Hepatocyte (in vitro differentiated cells): ENCODE measurements around the gene SLC39A1. TPM values are rescaled to one million over a fixed set of nuclear protein-coding genes. Genes with fewer than 3 reads are reported as not detected.

Experiments used
- DNase-seq: peaks from one replicate; pipeline ENCODE4 v3.0.0-alpha.2; 2016; ENCODE audit warnings: low spot score
- H2AFZ ChIP-seq: fragments of 200-600 bp; sonication (generic); 2 replicates; pipeline ENCODE4 v1.6.0; 2016; ENCODE audit warnings: antibody characterized with exemption, mild to moderate bottlenecking
- H3K27ac ChIP-seq: fragments of 200-600 bp; sonication (generic); 2 replicates; pipeline ENCODE4 v1.5.1; 2016; ENCODE audit warnings: mild to moderate bottlenecking
- H3K27me3 ChIP-seq: fragments of 200-600 bp; sonication (generic); 2 replicates; pipeline ENCODE4 v1.6.1; 2016
- H3K36me3 ChIP-seq: fragments of 200-600 bp; sonication (generic); replicated peaks from 2 replicates; pipeline ENCODE4 v1.5.1; 2016; ENCODE audit warnings: low read depth; ENCODE audit not compliant: insufficient read depth
- H3K4me1 ChIP-seq: fragments of 200-600 bp; sonication (generic); 2 replicates; pipeline ENCODE4 v1.5.1; 2016; ENCODE audit warnings: mild to moderate bottlenecking, moderate library complexity; ENCODE audit not compliant: insufficient read depth
- H3K4me2 ChIP-seq: fragments of 200-600 bp; sonication (generic); 2 replicates; pipeline ENCODE4 v1.6.0; 2016
- H3K4me3 ChIP-seq: fragments of 200-600 bp; sonication (generic); 2 replicates; pipeline ENCODE4 v1.5.1; 2016; ENCODE audit warnings: mild to moderate bottlenecking
- H3K79me2 ChIP-seq: fragments of 200-600 bp; sonication (generic); 2 replicates; pipeline ENCODE4 v1.6.0; 2017; ENCODE audit warnings: mild to moderate bottlenecking
- H3K9me2 ChIP-seq: fragments of 200-600 bp; sonication (generic); replicated peaks from 2 replicates; pipeline ENCODE4 v1.6.0; 2017; ENCODE audit warnings: mild to moderate bottlenecking; ENCODE audit not compliant: insufficient read depth
- H3K9me3 ChIP-seq: fragments of 200-600 bp; sonication (generic); 2 replicates; pipeline ENCODE4 v1.5.1; 2016; ENCODE audit warnings: low read depth, mild to moderate bottlenecking
- H4K20me1 ChIP-seq: fragments of 200-600 bp; sonication (generic); 2 replicates; pipeline ENCODE4 v1.6.0; 2016; ENCODE audit warnings: mild to moderate bottlenecking; ENCODE audit not compliant: insufficient read depth, poor library complexity, severe bottlenecking
- CTCF ChIP-seq: fragments of 200-600 bp; sonication (generic); IDR thresholded peaks from 2 replicates; pipeline ENCODE4 v1.5.1; 2016; ENCODE audit warnings: antibody characterized with exemption, mild to moderate bottlenecking; ENCODE audit not compliant: poor library complexity
- EZH2 ChIP-seq: fragments of 200-600 bp; sonication (generic); IDR thresholded peaks from 2 replicates; pipeline ENCODE4 v1.6.1; 2016; ENCODE audit warnings: antibody characterized with exemption, mild to moderate bottlenecking, borderline replicate concordance
- EZH2phosphoT487 ChIP-seq: fragments of 200-600 bp; sonication (generic); IDR thresholded peaks from one replicate; pipeline ENCODE4 v1.6.1; 2018; ENCODE audit warnings: antibody characterized with exemption, mild to moderate bottlenecking, low read depth, moderate library complexity; ENCODE audit not compliant: unreplicated experiment, severe bottlenecking
- WGBS: methylation state at CpG from one replicate; pipeline ENCODE4 v1.1.6; 2016; ENCODE audit warnings: low lambda C conversion rate; ENCODE audit errors: missing lambda C conversion rate; 5-methylcytosine and 5-hydroxymethylcytosine counted together
- polyA plus RNA-seq: library from polyadenylated mRNA; unstranded; fragments of >200 nt; fragmentation: Nextera tagmentation; extraction: Ambion mirVana; gene quantifications from 2 replicates; pipeline ENCODE4 v1.2.1, GENCODE V29; 2016
- total RNA-seq: library from RNA; depleted of rRNA; stranded (reverse); fragments of >200 nt; gene quantifications from 2 replicates; pipeline ENCODE4 v1.2.3, GENCODE V29; 2014

Gene SLC39A1
- total and polyA plus RNA-seq, 2 experiments from 2014 or later: 158 to 163 TPM

- DNase-seq: peak; percentile 99
- no peaks in the 10 kb centered on the region for H3K27me3 ChIP-seq
- peaks cover 73% of the 10 kb centered on the region for H3K79me2 ChIP-seq
- H4K20me1 ChIP-seq: peaks cover 40% of the 10 kb centered on the region
- no peaks in the 10 kb centered on the region for H3K9me2 ChIP-seq
- H3K36me3 ChIP-seq: no peaks in the 10 kb centered on the region
- H3K4me3 ChIP-seq: peak within 1 kb of the TSS; percentile 47
- peaks cover 30% of the 10 kb centered on the region for H3K4me1 ChIP-seq
- peak within 1 kb of the TSS; percentile 92 for H3K27ac ChIP-seq
- no peaks in the 10 kb centered on the region for H3K9me3 ChIP-seq
- TF ChIP-seq EZH2 (no peak), EZH2phosphoT487 (no peak), CTCF (no peak)
- WGBS: 1% methylated on average over 33 of the region's 75 CpGs
- peak within 1 kb of the TSS; percentile 33 for H2AFZ ChIP-seq
- peak within 1 kb of the TSS; percentile 97 for H3K4me2 ChIP-seq
Measured at GRCh38 chr1:153958111-153958960, 5.0 kb downstream of the SLC39A1 start, which contains the start of gene CRTC2. Gene CRTC2 (minus strand): TSS chr1:153958612. CDS start chr1:153958497, 115 bp downstream.

- peaks cover 75% of the 10 kb centered on the region for H3K79me2 ChIP-seq
- H3K27me3 ChIP-seq: no peaks in the 10 kb centered on the region
- TF ChIP-seq EZH2phosphoT487 (no peak), CTCF (no peak), EZH2 (no peak)
- H2AFZ ChIP-seq: peak overlapping the region; percentile 33
- no peak for DNase-seq
- peak overlapping the region; percentile 47 for H3K4me3 ChIP-seq
- H3K36me3 ChIP-seq: no peaks in the 10 kb centered on the region
- H3K27ac ChIP-seq: peak overlapping the region; percentile 92
- H3K9me3 ChIP-seq: no peaks in the 10 kb centered on the region
- H4K20me1 ChIP-seq: peaks cover 40% of the 10 kb centered on the region
- H3K4me1 ChIP-seq: peaks cover 30% of the 10 kb centered on the region
- peak overlapping the region; percentile 97 for H3K4me2 ChIP-seq
- H3K9me2 ChIP-seq: no peaks in the 10 kb centered on the region
- 2% methylated on average over 11 of the region's 13 CpGs for WGBS
Measured at GRCh38 chr1:153957744-153958110, 5.6 kb downstream of the SLC39A1 start.

- Histone ChIP-seq H3K4me2 (peak overlapping the region; percentile 97), H4K20me1 (peaks cover 40% of the 10 kb centered on the region), H2AFZ (peak overlapping the region; percentile 33), H3K79me2 (peaks cover 72% of the 10 kb centered on the region), H3K9me2 (no peaks in the 10 kb centered on the region), H3K27me3 (no peaks in the 10 kb centered on the region), H3K27ac (peak overlapping the region; percentile 92), H3K9me3 (no peaks in the 10 kb centered on the region), H3K4me1 (peaks cover 28% of the 10 kb centered on the region), H3K36me3 (no peaks in the 10 kb centered on the region), H3K4me3 (peak overlapping the region; percentile 47)
- 44% methylated on average over 6 of the region's 6 CpGs for WGBS
- DNase-seq: no peak
- no peak for TF ChIP-seq CTCF
- TF ChIP-seq EZH2phosphoT487: no peak
- no peak for TF ChIP-seq EZH2
Measured at GRCh38 chr1:153956997-153957715, 6.2 kb downstream of the SLC39A1 start.
